Measurements from ENCODE around the gene PDE3B.
"Not testable (repeated sequence)": the region's sequence is repeated elsewhere in the genome, so short reads cannot be mapped to it uniquely, and the experiment has no call there.

PDE3B gene

DNA sequence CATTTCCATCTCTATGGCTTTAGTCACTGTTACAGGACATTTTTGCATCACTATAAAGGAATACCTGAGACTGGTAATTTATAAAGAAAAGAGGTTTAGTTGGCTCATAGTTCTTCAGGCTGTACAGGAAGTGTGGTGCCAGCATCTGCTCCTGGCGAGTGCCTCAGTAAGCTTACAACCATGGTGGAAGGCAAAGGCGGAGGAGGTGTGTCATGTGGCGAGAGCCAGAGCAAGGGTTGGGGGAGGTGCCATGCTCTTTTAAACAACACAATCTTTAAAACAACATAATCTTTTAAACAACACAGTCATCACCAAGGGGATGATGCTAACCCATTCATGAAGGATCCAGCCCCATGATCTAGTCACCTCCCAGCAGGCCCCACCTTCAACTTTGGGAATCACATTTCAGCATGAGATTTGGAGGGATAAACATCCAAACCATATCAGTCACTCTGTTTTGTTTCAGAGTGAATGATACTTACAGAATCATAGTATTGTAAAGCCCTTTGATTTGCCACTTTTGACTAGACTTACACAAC lies 103.3 kb downstream of the PDE3B start:
- DNase-seq (ENCODE audit: low spot score) = no peak

DNA sequence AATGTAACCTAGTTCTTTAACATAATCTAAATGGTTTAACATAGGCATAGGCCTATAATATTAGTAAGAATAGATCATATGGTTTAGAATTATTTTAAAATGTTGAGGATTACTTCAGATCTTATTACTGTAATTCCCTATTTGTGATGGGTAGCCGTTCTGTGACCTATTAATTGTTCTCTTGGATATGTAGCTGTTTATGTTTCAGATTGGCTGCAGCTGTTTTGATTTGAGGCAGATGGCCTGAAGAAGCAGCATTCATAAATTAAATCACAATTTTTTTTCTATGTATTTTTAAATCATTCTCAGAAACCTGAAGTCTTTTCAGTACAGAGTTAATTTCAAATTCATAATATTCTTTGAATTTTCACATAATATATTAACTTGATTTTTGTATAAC lies 104.5 kb downstream of the PDE3B start:
- DNase-seq (ENCODE audit: low spot score) = no peak

DNA sequence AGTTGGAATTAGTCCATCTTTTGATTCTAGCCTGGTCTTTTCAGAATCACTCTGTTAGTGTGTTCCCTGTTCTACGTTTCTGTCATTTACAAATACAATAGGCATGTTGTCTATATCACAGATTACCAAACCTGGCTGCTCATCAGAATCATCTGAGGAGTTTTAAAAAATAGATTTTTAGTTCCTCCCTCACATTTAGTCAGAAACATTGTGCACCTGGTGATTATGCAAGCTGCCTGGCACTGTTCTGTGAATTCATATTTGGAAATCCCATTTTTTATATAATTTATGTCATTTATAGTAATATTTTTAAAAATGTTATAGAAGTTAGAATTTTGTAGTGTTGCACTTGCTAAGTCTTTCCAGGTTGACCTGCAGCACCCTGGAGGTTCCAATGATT lies 107.3 kb downstream of the PDE3B start:
- DNase-seq (ENCODE audit: low spot score) = no peak

DNA sequence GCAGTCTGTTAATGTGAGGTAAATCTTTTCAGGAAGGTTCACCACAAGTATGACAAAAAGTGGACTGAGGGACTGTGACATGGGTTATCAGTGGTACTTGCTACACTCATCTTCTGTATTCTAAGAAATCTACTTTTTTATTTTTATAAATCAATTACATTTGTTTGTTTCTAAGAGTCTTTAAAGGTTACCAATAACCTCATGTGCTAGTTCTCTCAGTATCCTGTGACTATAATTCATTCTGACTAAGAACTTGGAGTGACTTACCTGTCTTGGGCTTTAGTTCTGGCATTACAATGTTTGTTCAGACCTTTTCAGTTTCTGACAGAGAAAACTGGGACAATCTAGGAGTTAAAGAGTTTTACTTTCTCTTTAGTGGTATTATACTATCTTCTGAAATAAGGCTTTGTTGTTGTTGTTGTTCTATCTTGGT lies 108.4 kb downstream of the PDE3B start:
- DNase-seq (ENCODE audit: low spot score) = no peak

DNA sequence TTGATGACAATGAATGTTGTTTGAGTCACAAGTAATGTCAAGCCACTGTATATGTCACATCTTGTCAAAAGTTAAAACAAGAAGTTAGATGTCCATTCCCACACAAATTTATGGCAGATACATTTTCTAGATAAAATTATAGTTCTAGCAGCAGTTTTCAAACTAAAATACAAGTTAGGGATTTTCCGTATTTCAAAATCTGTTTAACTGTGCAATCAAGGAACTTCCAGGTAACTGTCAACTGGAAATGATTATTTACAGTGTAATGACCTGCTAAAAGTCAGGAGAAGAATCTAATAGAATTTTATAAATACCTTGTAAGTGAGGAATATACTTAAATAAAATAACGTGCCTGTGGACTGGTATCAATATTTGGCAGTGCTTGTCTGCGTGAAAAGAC lies 111.5 kb downstream of the PDE3B start:
- no peak for DNase-seq (ENCODE audit: low spot score)

DNA sequence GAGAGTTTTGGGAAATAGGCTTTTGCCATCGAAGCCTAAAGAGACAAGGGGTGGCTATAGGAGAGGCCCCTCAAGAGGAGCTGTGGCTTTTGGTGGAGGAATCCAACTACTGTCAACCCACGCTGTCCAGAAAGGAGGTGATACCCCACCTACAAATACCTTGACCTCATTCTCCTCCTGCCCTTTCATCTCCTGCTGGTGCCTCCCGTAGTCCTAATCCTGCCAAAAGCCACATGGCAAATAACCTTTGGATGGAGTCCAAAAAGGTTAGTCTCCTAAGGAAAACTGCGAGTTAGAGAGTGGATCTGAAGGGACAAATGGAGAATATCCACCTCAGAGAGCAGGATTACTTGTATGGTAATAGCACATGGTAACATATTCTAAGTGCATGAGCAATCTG lies 112.7 kb downstream of the PDE3B start:
- no peak for DNase-seq (ENCODE audit: low spot score)

DNA sequence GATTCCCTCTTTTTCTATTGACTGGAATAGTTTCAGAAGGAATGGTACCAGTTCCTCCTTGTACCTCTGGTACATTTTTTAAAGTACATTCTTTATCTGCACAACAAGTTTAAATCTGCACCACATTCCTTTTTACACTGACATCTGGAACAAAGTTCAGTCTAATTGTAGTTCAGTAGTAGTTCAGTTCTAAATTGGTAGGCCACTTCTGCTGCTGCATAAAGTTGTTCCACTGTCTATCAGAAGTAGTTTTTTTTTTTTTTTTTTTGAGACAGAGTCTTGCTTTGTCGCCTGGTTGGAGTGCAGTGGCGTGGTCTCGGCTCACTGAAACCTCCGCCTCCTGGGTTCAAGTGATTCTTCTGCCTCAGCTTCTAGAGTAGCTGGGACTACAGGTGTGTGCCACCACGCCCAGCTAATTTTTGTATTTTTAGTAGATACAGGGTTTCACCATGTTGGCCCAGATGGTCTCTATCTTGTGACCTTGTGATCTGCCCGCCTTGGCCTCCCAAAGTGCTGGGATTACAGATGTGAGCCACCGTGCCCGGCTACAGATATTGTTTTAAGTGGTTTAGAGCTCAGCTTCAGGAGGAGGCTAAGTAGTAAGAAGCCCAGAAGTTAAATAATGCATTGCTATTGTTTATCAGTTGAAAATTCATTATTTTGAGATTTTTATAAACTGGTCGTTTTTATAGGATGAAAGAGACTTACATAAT lies 115.9 kb downstream of the PDE3B start:
- not testable (repeated sequence) for DNase-seq (ENCODE audit: low spot score)

DNA sequence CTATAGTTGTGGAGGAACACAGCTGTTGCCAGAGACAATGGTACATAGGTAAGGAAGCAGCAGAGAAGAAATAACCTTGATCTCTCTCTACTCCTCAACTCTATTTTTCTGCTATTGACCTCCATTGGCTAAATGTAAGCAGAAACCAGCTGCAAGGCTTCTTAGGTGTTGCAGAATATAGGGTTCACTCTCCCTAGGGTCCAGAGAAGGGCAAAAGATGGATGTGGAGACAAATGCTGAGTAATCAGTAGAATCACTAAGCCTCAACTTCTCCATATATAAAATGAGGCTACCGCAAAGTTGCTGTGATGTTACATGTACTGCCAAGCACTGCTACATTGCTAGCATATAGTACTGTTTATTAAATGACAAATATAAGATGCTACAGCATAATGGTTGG lies 120.6 kb downstream of the PDE3B start:
- DNase-seq (ENCODE audit: low spot score) = no peak

DNA sequence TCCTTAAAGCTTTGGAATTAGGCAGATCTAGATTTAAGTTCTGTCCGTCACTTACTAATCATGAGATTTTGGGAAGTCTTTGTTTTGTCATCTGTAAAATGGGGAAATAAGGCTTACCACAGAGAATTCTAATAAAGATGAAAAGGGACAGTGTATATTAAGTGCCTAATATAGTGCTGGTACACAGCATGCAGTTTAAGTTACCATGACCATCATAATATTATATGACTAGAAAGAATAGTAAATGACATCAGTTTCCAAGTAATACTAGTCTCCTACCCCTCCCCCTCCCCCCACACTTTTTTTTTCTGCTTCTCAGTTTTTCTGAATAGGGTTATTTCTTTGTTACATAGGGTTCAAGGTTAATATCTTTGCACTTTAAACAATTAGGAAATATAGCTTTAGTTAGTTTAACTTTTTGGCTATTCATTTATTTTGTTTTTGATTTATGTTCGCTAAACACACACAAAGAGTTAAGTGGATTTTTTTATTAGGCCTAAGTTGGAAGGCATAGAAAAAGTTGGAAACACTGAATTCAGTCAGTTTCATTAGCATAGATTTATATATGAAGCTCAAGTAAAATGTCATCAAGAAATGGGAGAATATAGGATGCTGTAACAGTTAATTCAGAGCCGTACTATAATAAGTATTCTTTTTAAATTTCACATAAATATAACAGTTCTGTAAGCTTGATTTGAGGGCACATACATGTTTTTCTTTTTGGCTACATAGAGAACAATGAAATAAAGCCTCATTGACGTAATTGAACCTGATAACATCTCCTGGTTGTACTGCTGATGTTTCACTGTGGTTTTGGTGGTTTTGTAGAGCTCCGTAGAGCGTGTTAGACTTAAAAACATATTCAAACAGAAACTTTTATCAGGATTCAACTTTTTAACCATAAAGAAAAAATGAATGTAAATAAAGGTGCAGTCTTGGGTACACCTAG lies 121.2 kb downstream of the PDE3B start:
- no peak for DNase-seq (ENCODE audit: low spot score)

DNA sequence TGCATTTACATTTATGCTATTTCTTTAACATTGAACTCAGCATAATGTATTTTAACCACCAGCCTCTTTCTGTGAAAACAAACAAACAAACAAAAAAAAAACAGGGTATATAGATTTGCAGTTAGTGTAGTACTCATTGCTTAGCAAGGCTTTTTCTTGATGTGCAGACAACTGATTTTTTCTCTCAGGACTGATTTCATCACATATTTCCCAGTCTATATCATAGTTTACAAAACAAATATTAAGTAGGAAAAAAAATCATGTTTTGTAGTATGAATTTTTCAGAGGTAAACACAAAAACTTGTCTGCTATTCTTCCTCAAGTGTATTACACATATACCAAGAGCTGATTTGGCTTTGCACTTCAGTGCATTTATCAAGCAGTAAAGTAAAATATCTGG lies 123.0 kb downstream of the PDE3B start:
- DNase-seq (ENCODE audit: low spot score) = no peak

DNA sequence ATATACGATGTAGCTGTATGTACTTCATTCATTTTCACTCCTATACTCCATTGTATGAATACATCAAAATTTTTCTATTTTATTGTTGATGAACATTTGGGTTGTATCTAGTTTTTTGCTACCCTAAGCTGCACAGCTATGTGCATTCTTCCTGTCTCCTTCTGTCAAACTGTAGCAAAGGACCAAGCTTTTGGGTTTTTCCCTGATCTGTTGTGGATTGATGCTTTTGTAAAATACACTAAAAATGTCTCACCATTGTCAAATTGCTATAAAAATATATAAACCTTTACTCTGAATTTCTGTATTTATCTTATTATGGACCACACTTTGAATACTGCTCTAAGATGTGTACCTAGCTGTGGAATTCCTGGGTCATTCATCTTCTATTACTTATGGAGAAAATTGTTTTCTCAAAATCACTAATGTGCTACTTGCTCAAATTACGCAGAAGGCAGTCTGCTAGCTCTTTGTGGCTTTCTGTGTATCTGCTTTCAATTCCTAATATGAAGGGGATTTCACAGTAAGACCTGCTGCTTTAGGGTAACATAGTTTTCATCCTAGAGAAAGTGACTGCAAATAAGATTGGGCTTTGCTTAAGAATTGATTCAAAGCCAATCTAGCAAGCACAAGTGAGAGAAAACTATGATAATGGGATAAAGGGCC lies 125.1 kb downstream of the PDE3B start:
- no peak for DNase-seq (ENCODE audit: low spot score)

DNA sequence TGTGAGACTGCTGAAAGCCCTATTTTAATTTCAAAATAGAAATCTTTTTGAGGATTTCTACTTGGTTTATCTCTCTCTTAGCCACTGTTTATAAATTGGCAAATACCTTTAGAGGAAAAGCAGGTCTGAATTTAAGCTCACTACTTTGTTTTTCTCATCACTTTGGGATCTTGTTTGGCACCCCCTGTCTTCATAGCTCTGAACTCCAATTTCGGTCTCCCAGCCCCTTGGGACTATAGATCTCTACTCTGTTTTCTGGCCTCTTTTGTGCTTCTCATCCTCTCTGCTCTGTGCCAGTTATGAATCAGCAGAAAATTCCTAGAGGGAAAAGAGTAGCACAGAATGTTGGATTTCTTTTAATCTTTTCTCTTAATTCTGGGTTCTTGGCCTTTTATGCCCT lies 130.2 kb downstream of the PDE3B start:
- no peak for DNase-seq (ENCODE audit: low spot score)

DNA sequence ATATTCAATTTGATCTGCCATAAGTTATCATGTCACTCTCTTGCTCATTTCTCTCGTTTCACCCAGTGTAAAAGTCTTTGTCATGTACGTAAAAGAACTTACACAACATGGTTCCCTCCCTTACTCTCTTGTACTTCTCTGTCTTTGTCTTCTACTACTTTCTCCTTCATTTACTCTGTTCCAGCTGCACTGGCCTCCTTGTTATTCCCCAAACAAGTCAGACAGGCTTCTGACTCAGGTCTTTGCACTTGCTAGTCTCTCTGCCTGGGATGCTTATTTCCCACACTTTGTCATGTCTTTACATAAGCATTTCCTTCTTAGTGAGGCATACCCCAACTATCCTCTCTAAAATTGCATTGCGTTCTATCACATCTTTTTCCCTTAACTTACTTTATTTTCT lies 131.1 kb downstream of the PDE3B start:
- no peak for DNase-seq (ENCODE audit: low spot score)

DNA sequence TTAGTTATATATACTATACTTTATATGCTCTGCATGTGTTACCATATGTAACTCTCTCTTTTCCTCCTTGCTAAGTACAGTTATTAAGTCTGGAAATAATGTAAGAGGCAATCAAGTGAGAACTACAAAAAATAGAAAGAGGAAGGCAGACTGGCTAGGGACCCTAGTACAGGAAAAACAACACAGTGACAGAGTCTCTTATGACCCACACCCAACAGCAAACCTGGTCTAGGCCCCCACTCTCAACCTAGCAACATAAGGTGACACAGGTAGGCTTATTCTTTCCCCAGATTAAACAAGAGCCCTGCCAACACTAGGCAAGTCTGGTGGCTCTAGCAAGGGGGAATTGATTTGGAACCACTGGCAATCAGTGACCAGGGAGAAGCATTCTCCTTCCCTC lies 132.3 kb downstream of the PDE3B start:
- no peak for DNase-seq (ENCODE audit: low spot score)

DNA sequence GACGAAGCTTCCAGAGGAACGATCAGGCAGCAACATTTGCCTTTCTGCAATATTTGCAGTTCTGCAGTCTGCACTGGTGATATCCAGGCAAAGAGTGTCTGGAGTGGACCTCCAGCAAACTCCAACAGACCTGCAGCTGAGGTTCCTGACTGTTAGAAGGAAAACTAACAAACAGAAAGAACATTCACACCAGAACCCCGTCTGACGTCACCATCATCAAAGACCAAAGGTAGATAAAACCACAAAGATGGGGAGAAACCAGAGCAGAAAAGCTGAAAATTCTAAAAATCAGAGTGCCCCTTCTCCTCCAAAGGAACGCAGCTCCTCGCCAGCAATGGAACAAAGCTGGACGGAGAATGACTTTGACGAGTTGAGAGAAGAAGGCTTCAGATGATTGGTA lies 134.9 kb downstream of the PDE3B start:
- not testable (repeated sequence) for DNase-seq (ENCODE audit: low spot score)

DNA sequence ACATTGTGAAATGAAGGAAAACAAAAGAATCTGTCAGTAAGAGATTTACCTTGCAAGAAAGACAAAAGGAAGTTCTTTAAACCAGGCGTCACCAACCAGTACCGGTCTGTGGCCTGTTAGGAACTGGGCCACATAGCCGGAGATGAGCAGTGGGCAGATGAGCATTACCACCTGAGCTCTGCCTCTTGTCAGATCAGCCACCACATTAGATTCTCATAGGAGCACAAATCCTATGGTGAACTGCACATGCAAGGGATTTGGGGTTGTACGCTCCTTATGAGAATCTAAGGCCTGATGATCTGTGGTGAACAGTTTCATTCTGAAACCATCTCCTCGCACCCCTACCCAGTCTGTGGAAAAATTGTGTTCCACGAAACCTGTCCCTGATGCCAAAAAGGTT lies 140.2 kb downstream of the PDE3B start:
- DNase-seq (ENCODE audit: low spot score) = no peak

DNA sequence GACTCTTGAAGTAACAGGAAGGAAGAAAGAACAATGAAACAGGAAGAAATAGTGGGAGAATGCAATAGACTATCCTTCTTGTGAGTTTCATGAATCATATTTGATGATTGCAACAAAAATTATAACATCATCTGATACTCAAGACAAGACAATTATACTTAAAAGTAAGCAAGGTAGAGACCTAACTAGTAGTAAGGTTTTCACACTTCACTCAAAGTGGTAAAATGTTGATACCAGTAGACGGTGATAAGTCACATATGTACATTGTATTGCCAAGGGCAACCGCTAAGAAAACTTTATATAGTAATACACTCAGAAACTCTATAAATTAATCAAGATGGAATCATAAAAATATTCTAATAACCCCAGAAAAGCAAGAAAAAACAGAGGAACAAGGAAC lies 140.6 kb downstream of the PDE3B start:
- no peak for DNase-seq (ENCODE audit: low spot score)

DNA sequence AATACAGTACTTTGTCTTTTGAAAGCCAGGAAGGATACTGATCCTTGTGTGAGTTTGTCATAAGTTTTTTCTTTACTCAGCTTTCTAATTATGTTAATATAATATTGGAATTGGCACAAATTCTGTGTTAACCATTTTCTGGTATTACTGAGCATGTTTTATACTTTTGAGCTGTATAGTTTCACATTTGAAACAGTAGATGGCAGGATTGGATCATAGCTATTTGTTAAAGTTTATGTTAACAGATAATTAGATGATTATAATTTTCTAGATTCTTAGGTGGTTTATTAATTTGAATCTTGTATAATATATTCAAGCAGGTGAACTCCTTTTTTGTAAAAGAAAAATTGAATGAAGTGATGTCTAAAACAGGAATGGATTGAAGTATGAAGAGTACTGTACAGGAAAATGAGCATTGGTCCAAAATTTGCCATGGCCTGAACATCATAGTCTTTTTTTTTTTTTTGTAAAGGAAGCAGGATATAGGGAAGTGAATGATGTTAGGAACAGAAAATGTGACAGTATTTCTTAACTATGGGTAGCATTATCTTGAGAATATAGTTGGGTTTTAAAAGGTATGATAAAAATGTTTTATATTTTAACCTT lies 146.4 kb downstream of the PDE3B start:
- DNase-seq (ENCODE audit: low spot score) = no peak

DNA sequence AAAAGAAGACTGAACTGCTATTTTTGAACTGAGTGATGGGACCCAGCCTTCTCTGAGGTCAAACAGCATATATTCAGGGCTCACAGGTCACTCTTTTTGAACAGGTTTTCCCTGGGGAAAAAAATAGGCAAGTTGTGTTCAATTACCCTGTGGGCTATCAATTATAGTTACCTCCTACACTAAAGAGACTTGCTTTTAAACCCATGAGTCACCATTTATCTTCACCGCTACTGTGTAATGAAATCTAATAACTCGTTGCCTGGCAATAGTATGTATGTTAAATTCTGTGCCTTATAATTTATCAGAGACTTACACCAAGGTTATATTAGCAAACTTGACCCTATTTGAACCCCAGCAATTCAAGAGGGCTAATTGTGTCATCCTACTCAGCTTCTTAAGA lies 149.9 kb downstream of the PDE3B start:
- DNase-seq (ENCODE audit: low spot score) = no peak

DNA sequence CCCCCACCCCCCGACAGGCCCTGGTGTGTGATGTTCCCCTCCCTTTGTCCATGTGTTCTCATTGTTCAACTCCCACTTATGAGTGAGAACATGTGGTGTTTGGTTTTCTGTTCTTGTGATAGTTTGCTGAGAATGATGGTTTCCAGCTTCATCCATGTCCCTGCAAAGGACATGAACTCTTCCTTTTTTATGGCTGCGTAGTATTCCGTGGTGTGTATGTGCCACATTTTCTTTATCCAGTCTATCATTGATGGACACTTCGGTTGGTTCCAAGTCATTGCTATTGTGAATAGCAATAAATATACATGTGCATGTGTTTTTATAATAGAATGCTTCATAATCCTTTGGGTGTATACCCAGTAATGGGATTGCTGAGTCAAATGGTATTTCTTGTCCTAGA lies 152.4 kb downstream of the PDE3B start:
- DNase-seq (ENCODE audit: low spot score) = not testable (repeated sequence)

DNA sequence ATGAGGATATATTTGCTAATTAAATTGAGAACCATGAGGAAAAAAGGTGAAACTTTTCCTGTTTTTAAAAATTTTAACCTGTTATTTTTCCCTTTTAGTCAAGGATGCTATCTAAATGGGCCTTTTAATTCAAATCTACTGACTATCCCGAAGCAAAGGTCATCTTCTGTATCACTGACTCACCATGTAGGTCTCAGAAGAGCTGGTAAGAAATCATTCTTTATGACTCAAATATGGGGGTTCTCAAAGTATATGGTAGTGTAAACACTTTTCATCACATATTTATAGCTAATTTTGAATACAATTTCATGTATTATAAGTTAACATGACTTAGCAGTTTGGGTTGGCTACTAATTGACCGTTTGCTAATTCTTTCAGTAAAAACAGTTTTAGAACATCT lies 160.2 kb downstream of the PDE3B start:
- DNase-seq (ENCODE audit: low spot score) = no peak

DNA sequence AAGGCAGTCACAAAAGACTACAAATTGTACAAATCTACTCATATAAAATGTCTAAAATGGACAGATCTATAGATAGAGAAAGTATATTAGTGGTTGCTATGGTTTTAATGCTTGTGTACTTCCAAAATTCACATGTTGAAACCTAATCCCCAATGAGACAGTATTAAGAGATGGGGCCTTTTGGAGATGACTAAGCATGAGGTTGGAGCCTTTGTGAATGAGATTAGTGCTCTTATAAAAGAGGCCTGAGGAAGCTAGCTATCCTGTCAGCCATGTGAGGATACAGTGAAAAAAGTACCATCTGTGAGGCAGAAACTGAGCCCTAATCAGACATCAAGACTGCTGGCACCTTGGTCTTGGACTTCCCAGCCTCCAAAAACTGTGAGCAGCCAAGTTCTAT lies 165.9 kb downstream of the PDE3B start:
- DNase-seq (ENCODE audit: low spot score) = no peak

All from AG08395 (cell line).